ENCODE data around the gene MXD3.

GRCh38 chr5:177301503-177302165 lies 10.1 kb downstream of the MXD3 start:
- TF ChIP-seq EZH2 (IDR thresholded peaks at IDR 0.05) (no peak), POLR2AphosphoS5 (IDR thresholded peaks at IDR 0.05; ENCODE audit: borderline replicate concordance, low read depth, low read length) (no peak)
